Transverse colon (tissue), 1 donor: Measurements from ENCODE around the gene ALDH18A1.

Experiments
- EP300 ChIP-seq: sonication (generic); formaldehyde crosslinking; IDR thresholded peaks from one replicate; pipeline ENCODE4 v1.6.1; 2017; ENCODE audit warnings: antibody characterized with exemption, low read depth
- POLR2A ChIP-seq: fragments of 450-650 bp; IDR thresholded peaks from one replicate; pipeline ENCODE4 v1.6.1; 2016; ENCODE audit warnings: antibody characterized with exemption, mild to moderate bottlenecking, moderate library complexity

GRCh38 chr10:95683966-95684365 lies 27.5 kb upstream of the ALDH18A1 start:
- TF ChIP-seq EP300, result no peak
- no peak for TF ChIP-seq POLR2A
